NCI-H1930 (cell line): Measurements from ENCODE around the gene CCSER1.
"Not testable (repeated sequence)": the region's sequence is repeated elsewhere in the genome, so short reads cannot be mapped to it uniquely, and the experiment has no call there.

ENCODE experiments used
- DNase-seq, 2 experiments: peaks; one replicate each; lab custom pipeline; 2025; lab: John Stamatoyannopoulos, UW

The CCSER1 gene

DNA sequence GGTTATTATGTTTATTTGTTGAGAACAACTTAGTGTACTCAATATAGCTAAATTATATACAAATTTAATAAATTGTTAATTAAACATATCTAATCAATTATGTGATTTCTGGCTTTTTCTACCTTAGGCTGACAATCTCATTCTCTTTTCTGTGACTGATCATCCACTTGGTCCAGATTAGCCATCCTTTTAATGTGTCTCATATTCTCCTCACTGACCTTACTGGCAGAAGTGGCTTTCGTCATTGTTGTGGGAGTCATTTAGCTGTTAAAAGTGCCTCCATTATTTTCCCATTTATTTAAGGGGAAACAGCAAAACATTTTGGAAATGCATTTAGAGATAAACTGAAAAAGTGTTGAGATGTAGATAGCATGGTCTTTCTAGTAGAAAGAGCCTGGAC is 172.2 kb downstream of the CCSER1 start:
- DNase-seq, result no peak

DNA sequence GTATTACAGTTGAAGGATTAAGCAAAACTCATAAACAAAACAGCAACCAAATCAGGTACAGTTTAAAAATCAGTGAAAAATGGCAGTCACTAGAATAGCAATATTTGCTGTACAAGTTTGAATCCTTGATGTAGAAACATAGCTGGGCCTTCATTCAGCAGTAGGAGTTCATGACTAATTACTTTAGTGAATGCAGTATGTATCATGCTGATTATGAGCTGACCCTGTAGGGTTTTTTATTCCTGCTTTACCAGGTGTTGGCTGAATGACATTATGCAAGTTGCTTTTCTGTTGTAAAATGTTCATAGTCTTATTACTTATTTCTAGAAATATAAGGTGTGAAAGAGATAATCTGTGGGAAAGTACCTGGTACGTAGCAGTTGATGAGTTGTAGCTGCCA is 179.6 kb downstream of the CCSER1 start:
- no peak for DNase-seq

DNA sequence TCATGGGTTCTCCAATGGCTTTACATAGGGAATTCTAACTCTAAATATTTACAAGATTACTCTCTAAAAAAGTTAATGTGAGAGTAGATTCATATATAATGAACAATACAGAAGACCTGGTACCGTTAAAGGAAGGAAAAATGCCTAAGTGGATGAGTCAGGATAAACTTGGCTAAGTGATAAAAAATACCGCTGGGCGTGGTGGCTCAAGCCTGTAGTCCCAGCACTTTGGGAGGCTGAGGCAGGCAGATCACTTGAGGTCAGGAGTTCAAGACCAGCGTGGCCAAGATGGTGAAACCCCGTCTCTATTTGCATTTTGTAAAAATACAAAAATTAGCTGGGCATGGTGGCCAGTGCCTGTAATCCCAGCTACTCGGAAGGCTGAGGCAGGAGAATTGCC is 189.9 kb downstream of the CCSER1 start:
- DNase-seq, result not testable (repeated sequence)

DNA sequence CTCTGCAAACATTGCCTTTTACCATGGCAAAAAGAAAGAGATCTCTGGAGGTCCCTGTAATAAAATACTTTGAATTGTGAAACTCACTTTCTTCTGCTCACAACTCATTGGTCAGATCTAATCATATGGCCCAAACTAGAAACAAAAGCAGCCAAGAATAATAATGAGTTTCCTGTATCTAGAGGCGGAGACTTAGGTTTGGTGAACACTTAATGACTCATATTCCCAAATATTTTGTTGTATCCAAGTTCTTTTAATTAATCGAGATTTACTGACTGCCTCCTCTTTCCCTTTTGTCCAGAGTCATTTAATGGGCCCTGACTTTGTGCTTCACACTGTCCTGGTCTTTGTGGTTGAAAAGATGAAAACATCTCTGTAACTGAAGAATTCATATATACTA is 190.6 kb downstream of the CCSER1 start:
- no peak for DNase-seq

DNA sequence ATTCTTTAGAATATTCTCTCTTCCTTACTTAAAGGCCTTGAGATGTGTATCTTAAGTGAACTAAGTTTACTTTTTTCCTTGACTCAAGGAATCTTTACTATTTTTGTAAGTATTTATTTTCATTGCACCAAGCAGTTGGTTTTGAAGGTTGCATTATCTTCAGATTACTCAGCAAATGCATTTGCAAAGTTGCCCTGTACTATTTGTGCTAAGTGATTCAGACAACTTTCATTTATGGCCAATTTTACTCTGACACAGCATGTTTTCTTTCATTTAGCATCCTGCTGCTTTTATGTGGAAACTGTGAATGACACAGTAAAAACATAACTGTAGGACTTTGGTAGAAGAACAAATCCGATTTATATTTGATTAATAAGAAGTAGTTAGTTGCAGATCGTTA is 191.0 kb downstream of the CCSER1 start:
- no peak for DNase-seq

DNA sequence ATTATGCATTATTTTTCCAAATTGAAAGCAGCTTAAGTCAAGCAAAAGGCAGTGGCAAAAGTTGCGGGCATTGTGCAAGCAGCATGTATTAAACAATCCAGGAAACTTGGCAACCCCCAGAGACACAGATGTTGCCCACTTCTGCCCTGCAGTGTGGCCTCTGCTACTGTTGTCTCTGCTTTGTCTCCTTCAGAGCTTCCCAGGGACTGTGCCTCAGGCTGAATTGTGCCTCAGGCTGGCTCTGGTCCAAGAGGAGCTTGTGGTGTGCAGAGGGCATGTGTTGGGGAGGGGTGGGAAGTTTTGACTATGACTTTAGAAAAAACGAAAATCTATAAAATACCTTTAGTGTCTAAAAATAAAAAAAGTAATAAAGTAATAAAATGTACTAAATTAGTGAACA is 201.4 kb downstream of the CCSER1 start:
- DNase-seq, result no peak

DNA sequence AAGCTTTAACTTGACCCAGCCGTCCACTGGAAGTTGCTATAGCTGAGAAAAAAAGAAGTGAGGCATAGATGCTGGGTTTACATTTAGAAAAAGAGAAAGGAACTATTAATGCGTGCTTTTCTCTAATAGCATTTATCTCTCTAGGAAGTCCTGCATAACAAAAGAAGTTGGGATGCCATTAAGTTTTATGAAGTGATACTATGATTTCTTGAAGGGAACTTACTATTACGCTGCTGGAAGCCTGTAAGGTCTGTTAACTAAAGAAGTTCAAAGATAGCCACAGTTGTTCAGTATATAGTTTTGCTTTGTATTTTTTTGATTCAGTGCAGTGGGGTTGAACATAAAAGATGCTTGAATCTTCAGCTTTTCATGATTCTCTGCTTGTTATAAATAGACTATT is 203.4 kb downstream of the CCSER1 start:
- DNase-seq, result no peak

DNA sequence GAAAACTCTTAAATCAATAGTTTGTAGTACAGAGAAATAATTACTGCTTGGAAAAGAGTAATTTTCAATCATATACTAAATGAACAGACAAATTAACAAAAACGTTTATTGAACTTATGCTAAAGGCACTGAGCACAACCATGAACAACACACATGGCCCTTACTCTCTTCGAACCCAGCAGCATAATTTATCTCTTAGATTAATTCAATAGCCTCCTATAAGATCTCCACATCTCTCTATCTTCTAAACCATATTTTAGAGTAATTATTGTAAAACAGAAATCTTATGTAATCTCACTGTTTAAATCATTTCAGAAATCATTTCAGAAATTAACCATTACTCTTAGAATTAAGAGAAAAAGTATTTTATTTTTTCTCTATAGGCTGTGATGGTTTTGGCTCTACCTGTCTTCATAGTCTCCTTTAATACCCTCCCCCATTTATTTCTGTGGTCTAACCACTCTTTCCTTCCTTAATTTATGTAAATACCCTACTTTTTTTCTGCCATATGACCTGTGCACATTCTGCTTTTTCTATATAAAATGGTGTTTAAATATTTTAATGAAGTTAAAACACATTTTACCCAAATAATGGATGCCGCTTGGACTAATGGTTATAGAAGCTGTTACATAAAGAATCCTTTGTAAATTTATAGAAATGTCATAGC is 218.5 kb downstream of the CCSER1 start:
- no peak for DNase-seq

DNA sequence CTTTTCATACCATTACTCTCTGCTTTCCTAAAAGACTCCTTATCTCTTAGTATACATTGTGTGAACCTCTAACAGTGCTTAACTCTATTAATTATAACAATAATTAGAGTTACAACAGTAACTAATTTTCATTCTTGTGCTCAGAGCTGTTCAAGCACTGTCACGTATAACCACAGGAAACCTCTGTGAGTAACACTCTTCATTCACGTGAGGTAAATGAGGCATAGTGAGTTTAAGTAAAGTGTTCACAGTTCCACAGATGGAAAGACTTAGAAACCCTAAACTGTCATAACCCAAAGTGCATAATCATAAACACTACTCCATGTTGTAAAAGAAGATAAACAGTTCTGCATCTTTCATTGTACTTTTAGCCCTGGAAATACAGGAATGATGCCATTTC is 222.4 kb downstream of the CCSER1 start:
- DNase-seq, result no peak

DNA sequence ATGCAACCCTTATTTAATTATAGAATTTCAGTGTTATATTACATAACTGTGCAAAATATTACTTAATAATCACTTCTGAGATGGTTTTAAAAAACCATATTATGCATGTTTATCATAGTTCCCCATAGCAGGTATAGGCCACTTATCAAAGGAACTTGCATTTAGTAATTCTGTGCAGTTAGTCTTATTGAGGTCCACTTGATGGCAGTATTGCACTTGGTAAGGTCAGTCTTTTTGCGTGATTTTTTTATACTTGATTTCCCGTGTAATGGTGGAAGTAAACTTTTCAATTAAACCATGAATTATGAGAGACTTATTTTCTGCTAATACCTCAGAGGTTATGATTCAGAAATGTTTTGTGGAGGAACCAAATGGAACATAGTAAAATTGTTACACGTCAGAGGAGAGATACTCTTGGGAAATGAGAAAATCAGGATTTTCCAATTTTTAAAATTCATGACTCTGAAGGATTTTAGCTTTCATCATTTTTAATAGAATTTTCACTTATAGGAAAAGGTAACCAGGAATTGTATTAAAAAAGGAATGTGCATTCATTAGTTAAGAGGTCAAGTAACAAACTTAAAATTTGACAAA is 230.0 kb downstream of the CCSER1 start:
- DNase-seq, result peak in 1 of 2 experiments; percentile 20

DNA sequence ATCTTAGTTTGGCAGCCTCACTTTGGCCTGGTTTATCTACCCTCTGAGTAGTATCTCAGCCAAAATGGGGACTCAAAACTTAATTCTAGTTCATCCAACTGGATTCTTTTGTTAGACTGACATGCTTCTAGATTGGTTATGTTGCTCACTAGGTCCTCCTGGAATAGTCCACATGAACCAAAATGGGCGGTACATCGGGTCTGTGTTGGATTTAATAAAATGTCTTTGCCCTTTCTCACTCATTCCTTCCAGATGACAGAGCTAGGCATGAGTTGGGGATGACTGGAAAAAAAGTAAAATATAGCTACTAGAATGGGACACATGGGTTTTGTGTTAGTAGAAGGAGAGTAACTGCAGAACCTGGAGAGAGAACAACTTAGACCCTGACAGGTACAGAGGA is 247.9 kb downstream of the CCSER1 start:
- no peak for DNase-seq

DNA sequence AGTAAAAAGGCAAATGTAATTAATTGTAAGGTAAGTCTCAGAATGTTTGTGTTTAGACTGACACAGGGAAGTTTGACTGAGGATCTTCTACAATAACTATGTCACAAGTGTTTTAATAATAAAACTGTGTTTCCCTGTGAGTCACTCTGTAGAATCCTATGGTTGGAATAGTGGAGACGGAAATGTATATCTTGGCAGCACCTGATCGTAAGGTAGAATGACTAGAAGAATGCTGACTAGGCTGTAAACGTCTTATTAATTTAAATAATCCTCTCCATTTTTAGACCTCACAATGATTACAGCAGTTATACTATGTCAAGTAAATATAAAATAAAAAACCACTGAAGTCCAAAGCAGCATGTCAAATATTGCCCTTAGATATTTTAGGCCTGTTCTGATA is 266.0 kb downstream of the CCSER1 start:
- no peak for DNase-seq

DNA sequence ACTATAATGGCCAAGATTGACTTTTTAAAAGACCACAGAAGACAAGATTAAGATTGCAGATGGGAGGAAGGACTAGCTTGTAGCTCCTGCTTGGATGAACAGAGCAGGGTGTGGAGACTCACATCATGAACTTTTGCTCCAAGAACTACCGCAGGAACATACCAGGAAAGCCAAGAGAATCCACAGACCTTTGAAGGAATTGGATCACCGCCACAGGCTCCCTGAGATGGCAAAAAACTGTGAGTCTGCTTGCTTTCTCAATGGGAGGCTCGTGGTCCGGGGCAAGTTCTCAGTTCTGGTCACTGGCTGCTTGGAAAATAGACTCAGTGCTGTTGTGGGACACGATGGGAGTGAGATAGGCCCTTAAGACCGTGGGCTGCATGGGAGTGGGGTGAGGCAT is 276.6 kb downstream of the CCSER1 start:
- DNase-seq, result no peak

DNA sequence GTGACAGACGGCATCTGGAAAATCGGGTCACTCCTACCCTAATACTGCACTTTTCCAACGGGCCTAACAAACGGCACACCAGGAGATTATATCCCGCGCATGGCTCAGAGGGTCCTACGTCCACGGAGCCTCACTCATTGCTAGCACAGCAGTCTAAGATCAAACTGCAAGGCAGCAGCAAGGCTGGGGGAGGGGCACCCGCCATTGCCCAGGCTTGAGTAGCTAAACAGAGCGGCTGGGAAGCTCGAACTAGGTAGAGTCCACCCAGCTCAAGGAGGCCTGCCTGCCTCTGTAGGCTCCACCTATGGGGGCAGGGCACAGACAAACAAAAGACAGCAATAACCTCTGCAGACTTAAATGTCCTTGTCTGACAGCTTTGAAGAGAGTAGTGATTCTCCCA is 280.7 kb downstream of the CCSER1 start:
- not testable (repeated sequence) for DNase-seq

DNA sequence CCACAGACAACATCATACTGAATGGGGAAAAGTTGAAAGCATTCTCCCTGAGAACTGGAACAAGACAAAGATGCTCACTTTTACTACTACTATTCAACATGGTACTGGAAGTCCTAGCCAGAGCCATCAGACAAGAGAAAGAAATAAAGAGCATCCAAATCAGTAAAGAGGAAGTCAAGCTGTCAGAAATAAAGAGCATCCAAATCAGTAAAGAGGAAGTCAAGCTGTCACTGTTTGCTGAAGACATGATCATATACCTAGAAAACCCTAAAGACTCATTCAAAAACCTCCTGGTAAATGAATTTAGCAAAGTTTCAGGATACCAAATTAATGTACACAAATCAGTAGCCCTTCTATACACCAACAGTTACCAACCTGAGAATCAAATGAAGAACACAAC is 285.6 kb downstream of the CCSER1 start:
- DNase-seq, result not testable (repeated sequence)

DNA sequence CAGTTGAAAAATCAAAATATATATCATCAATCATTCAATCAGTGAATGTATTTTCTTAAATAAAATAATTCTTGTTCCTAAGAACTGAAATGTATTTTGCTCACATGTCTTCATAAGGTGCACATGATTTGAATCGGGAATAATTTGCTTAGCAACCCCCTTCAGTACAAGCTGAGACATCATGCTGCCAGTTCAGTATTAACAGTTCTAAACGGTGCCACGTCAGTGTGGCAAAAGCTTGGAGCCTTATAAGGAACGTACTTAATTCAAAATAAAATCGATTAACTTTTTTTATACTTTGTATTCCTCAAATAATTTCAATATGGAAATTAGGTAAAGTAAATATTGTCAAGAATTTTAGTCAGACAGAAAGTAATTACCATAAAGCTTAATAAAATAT is 287.9 kb downstream of the CCSER1 start:
- DNase-seq, result no peak

DNA sequence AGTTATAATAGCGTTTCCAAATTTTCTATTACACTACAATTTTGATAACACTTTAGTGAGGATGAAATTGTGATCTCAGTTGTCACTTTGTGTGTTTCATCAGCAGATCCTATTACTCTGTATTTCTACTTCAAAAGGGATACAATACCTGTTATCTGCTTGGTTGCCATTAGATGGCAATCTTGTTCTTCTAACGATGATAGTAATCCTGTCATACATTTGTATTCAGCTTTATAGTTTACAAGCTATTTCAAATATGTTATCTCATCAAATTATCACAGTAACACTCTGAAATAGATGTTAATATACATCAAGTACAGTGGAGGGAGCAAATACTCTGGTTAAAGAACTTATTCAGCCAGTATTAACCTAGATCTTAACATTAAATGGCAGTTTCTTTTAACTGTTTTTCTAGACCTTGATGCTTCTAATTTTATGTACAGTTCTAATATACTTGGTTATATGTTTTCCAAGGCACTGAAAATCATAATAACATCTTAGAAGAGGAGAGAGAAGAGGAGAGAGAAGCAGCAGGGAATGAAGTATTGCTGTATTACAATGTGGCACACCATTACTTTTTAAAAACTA is 292.0 kb downstream of the CCSER1 start:
- peak; percentile 2 to 30 for DNase-seq

DNA sequence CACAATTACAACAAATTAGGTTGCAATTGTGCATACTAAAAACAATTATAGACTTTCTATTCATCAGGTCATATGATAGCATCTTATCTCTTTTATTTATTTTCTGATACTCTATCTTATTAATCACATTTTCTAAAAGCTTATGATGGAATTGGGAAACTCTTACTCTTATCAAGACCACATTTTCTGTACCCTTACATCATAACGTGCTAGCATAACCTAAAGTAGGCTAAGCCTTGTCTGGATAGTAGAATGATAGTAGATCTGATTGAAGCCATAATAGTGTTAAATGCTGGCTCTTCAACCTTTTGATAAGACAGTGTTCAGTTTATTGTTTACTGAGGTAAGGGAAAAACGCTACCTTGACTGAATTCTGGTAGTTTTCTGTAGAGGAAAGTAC is 294.0 kb downstream of the CCSER1 start:
- DNase-seq, result no peak

DNA sequence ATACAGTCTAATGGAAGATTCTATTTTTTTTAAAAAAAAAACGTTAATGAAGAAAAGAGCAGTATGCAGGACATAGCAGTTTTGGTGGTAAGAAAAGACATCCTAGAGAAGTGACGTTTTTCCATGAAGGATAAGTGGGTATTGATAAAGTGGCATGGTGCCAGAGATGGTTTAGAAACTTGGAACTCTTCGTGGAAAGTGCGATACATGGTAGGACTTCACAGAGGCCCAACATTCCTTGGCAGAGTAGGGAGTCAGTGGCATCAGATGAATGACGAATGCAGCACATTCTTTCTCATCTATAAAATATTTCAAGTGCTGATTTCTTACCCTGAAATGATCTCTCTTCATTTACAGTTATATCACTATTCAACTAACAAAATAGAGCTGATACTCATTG is 298.7 kb downstream of the CCSER1 start:
- DNase-seq, result no peak

DNA sequence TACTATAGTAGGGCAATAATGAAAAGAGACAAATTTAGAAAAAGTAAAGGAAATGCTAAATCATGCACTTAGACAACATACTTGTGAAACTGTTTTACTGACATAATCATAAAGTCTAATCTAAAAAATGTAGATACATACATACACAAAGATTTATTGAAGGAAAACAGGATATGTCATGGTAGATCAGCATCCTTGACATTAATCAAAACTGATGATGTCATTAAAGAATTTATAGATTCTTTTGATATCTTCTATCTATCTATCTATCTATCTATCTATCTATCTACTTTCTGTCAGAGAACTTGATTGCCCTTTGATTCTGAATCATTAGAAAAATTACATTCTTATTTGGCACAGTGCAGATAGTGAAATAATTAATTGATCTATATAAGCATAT is 311.3 kb downstream of the CCSER1 start:
- DNase-seq, result no peak

DNA sequence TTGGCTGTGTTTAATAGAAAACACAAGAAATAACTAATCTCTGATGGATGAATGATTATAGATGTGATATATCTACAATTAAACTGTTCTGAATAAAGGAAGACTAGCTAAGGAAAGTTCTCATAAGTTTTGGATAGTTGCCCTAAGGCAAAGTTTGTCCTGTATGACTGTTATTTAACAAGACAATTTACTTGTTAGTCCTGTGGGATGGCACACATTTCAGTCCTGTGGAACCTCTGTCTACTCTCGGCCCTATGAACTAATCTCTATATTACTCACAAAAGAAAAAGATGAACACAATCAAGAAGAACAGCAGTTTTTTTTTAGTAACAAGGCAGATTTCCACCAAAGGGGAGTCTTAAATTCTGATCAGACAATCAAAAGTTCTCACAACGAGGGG is 314.6 kb downstream of the CCSER1 start:
- DNase-seq, result no peak

DNA sequence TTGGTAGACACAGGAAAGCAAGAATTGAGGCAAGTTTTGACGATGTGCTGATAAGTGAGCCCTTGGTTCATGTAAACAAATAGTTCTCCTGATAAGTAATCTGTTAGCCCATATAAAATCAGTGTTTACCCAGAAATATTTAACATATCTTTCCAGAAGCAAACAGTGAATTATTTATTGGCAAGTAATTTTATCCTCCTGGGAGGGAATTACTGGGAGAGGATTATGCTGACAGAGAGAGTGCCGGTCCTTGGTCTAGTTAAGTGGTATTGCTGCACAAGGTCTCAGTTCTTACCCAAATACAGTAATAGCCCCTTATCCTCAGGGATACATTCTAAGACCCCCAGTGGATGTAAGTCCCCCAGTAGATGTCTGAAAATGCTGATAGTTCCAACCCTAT is 315.4 kb downstream of the CCSER1 start:
- DNase-seq, result no peak

DNA sequence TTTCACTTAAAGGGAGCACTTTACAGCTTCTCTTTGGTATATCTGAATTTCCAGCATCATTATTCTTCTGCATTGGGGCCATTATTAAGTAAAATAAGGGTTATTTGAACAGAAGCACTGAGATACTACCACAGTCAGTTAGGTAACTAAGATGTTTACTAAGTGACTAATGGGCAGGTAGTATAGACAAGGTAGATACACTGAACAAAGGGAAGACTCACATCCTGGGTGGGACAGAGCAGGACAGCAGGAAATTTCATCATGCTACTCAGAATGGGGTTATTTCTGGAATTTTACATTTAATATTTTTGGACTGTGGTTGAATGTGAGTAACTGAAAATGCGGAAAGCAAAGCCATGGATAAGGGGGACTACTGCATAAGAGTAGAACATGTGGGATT is 316.0 kb downstream of the CCSER1 start:
- no peak for DNase-seq

DNA sequence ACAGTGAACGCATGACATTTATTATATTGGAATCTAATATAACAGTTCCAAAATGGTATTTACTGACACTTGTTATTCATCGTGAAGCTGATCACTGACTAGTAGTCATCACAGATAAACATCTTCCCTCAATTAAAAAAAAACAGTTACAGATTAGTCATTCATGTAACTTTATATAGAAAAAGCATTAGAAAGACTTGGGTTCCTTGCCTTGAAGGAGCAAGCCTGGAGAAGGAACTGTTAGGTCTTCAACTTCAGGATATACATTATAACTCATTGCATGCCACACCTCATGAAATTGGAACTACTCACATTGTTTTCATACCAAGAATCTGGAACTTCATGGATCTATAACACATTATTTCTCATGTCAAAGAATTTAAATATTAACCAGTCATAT is 317.7 kb downstream of the CCSER1 start:
- DNase-seq, result no peak
